ENCODE data around the gene SETD1A. TPM values are rescaled to one million over a fixed set of nuclear protein-coding genes. Genes with fewer than 3 reads are reported as not detected.

Gene SETD1A
- total RNA-seq, 6 donors from 2014 or later: 9.1 to 30.4 (median 17.0) TPM

- no peak for TF ChIP-seq CTCF (IDR thresholded peaks at IDR 0.05)
- TF ChIP-seq POLR2A (IDR thresholded peaks at IDR 0.05): no peak
- TF ChIP-seq POLR2AphosphoS5 (IDR thresholded peaks at IDR 0.05): no peak
- no peak for TF ChIP-seq EP300 (IDR thresholded peaks at IDR 0.05)
- peaks cover 8 to 11% (median 9%) of the 10 kb centered on the region in 4 donors for H3K4me1 ChIP-seq
- WGBS, 2 donors: 89 to 91% methylated on average over 22 to 23 of the region's 23 CpGs
- H3K4me3 ChIP-seq: no peak overlapping the region
- DNase-seq: no peak
- no peak overlapping the region for H3K27ac ChIP-seq
- no peaks in the 10 kb centered on the region for H3K27me3 ChIP-seq
- no peaks in the 10 kb centered on the region for H3K9me3 ChIP-seq
- no peak for ATAC-seq (ENCODE audit: low FRiP score in 2 of 2)
- H3K36me3 ChIP-seq: peaks cover 0 to 7% (median 3%) of the 10 kb centered on the region in 4 donors
Observed at GRCh38 chr16:30989469-30990047, 32.0 kb downstream of the SETD1A start.

GRCh38 chr16:30990105-30990504, 32.6 kb downstream of the SETD1A start:
- no peaks in the 10 kb centered on the region for H3K27me3 ChIP-seq
- peaks cover 6 to 7% (median 6%) of the 10 kb centered on the region in 4 donors for H3K4me1 ChIP-seq
- no peak for ATAC-seq (ENCODE audit: low FRiP score in 2 of 2)
- H3K4me3 ChIP-seq: no peak overlapping the region
- no peak for DNase-seq
- no peak overlapping the region for H3K27ac ChIP-seq
- WGBS, 2 donors: 56 to 69% methylated on average over 5 to 10 of the region's 12 CpGs
- TF ChIP-seq POLR2A (IDR thresholded peaks at IDR 0.05): no peak
- no peak for TF ChIP-seq POLR2AphosphoS5 (IDR thresholded peaks at IDR 0.05)
- no peak for TF ChIP-seq CTCF (IDR thresholded peaks at IDR 0.05)
- TF ChIP-seq EP300 (IDR thresholded peaks at IDR 0.05): no peak
- H3K9me3 ChIP-seq: no peaks in the 10 kb centered on the region
- peaks cover 0 to 7% (median 2%) of the 10 kb centered on the region in 4 donors for H3K36me3 ChIP-seq

- Histone ChIP-seq H3K36me3 (peaks cover 0 to 7% (median 2%) of the 10 kb centered on the region in 4 donors), H3K27ac (no peak overlapping the region), H3K9me3 (no peaks in the 10 kb centered on the region), H3K4me3 (no peak overlapping the region), H3K27me3 (no peaks in the 10 kb centered on the region), H3K4me1 (no peaks in the 10 kb centered on the region)
- WGBS, 2 donors: 73 to 89% methylated on average over 8 of the region's 8 CpGs
- DNase-seq: no peak
- ATAC-seq (ENCODE audit: low FRiP score in 2 of 2): no peak
- TF ChIP-seq POLR2AphosphoS5 (IDR thresholded peaks at IDR 0.05) (no peak), EP300 (IDR thresholded peaks at IDR 0.05) (no peak), POLR2A (IDR thresholded peaks at IDR 0.05) (no peak), CTCF (IDR thresholded peaks at IDR 0.05) (no peak)
Observed at GRCh38 chr16:30991052-30991451, 33.5 kb downstream of the SETD1A start.

GRCh38 chr16:30992276-30992780, 34.8 kb downstream of the SETD1A start:
- 72% methylated on average over 5 to 18 of the region's 21 CpGs for whole genome bisulfite sequencing, 2 donors
- Histone ChIP-seq H3K4me3 (no peak overlapping the region), H3K4me1 (peaks cover 8 to 12% (median 10%) of the 10 kb centered on the region in 4 donors), H3K27ac (no peak overlapping the region), H3K27me3 (no peaks in the 10 kb centered on the region), H3K9me3 (no peaks in the 10 kb centered on the region), H3K36me3 (peaks cover 0 to 4% (median 0%) of the 10 kb centered on the region in 4 donors)
- TF ChIP-seq POLR2A (IDR thresholded peaks at IDR 0.05) (no peak), EP300 (IDR thresholded peaks at IDR 0.05) (no peak), POLR2AphosphoS5 (IDR thresholded peaks at IDR 0.05) (no peak), CTCF (IDR thresholded peaks at IDR 0.05) (no peak)
- DNase-seq (no peak), ATAC-seq (ENCODE audit: low FRiP score in 2 of 2) (no peak)

Data from upper lobe of left lung (tissue), 6 donors.